Spleen (tissue), 11 donors: ENCODE results near the gene NLRP11. TPM values are rescaled to one million over a fixed set of nuclear protein-coding genes. Genes with fewer than 3 reads are reported as not detected.
A peak's percentile ranks its signal among the peaks of the same experiment; 100 is the strongest.

Experiments
- DNase-seq: peaks from one replicate; pipeline ENCODE4 v3.0.0-alpha.2; 2020
- H3K27ac ChIP-seq, 8 donors: fragments of 200-600 bp; sonication (generic) in 7 of 8; 1 replicate in 4 of 8; 2 replicates in 4 of 8; pipeline versions ENCODE4 v1.5.0 to v1.8.0; 2016 to 2021; ENCODE audit warnings: inconsistent platforms in 4 of 8, mild to moderate bottlenecking in 4 of 8, moderate library complexity in 1 of 8
- H3K27me3 ChIP-seq, 7 donors: fragments of 200-600 bp; sonication (generic) in 6 of 7; replicated peaks in 1 of 7; 1 replicate in 4 of 7; 2 replicates in 3 of 7; pipeline versions ENCODE4 v1.5.0 to v1.8.0; 2016 to 2021; ENCODE audit warnings: inconsistent platforms in 3 of 7, mild to moderate bottlenecking in 1 of 7
- H3K36me3 ChIP-seq, 6 donors: fragments of 200-600 bp; sonication (generic) in 5 of 6; 1 replicate in 4 of 6; 2 replicates in 2 of 6; pipeline versions ENCODE4 v1.5.0 to v1.8.0; 2016 to 2021; ENCODE audit warnings: inconsistent platforms in 2 of 6
- H3K4me1 ChIP-seq, 6 donors: fragments of 200-600 bp; sonication (generic) in 5 of 6; 1 replicate in 3 of 6; 2 replicates in 3 of 6; pipeline versions ENCODE4 v1.5.0 to v1.8.0; 2016 to 2021; ENCODE audit warnings: inconsistent platforms in 3 of 6
- H3K4me3 ChIP-seq, 8 donors: fragments of 200-600 bp; sonication (generic) in 7 of 8; 1 replicate in 4 of 8; 2 replicates in 4 of 8; pipeline versions ENCODE4 v1.5.0 to v1.8.0; 2016 to 2021; ENCODE audit warnings: inconsistent platforms in 4 of 8, mild to moderate bottlenecking in 4 of 8, moderate library complexity in 2 of 8
- H3K9me3 ChIP-seq, 8 donors: fragments of 200-600 bp; sonication (generic) in 7 of 8; 1 replicate in 4 of 8; 2 replicates in 4 of 8; pipeline versions ENCODE4 v1.5.0 to v1.8.0; 2016 to 2021; ENCODE audit warnings: inconsistent platforms in 4 of 8
- CTCF ChIP-seq, 11 experiments: fragments of 200-600 bp in 7 of 11; fragments of 450-650 bp in 4 of 11; sonication (generic) in 4 of 11; IDR thresholded peaks in 8 of 11; conservative IDR thresholded peaks in 3 of 11; 1 replicate in 7 of 11; 2 replicates in 4 of 11; pipeline versions ENCODE4 v1.4.0 to v1.8.0; 2016 to 2021; ENCODE audit warnings: antibody characterized with exemption in 11 of 11, inconsistent platforms in 4 of 11, mild to moderate bottlenecking in 1 of 11
- POLR2A ChIP-seq, 3 donors: fragments of 450-650 bp; IDR thresholded peaks; one replicate each; pipeline ENCODE4 v1.5.1; 2017; ENCODE audit warnings: antibody characterized with exemption in 3 of 3, mild to moderate bottlenecking in 1 of 3
- POLR2AphosphoS5 ChIP-seq, 3 donors: sonication (generic); formaldehyde crosslinking; IDR thresholded peaks; one replicate each; pipeline ENCODE4 v1.5.1; 2017; ENCODE audit warnings: antibody characterized with exemption in 3 of 3
- WGBS, 5 donors: extraction: QIAGEN DNeasy Blood & Tissue Kit in 3 of 5; methylation state at CpG; one replicate each; pipeline versions ENCODE4 v1.1.5 to v1.1.7; 2013 to 2018; 5-methylcytosine and 5-hydroxymethylcytosine counted together
- intact Hi-C: fragments of 100-400 bp; cut with DNase I; formaldehyde crosslinking; loops from one replicate; pipeline ENCODE4 v1.15.0; 2023; ENCODE audit warnings: low total_unique reads
- polyA plus RNA-seq, 3 donors: library from polyadenylated mRNA; stranded (reverse); fragments of 200-250 nt; gene quantifications; one replicate each; pipeline ENCODE4 v1.2.1, GENCODE V29; 2013
- total RNA-seq, 7 donors: library from RNA; depleted of rRNA in 3 of 7; stranded (reverse); fragments of >200 nt in 3 of 7; fragmentation: NEBNext Ultra II Directional in 4 of 7; extraction: Animal tissue kit (Norgen Biotek cat#: 25700) in 4 of 7; gene quantifications; one replicate each; pipeline versions ENCODE4 v1.1.0 to v1.2.1, GENCODE V29; 2016 to 2021
- donor health status: healthy with polysubstance abuse.
- donor health status: DM: no; HTN: no; CAD: no; lungs with moderate emphysema.
- donor health status: DM: no; HTN: no; CAD: no.
- donor health status: Bipolar disorder and iron deficiency.
- donor health status: healthy.
- donor health status: DM: no; HTN: no; CAD: no.
- donor health status: DM: yes; HTN: yes; CAD: no.

Gene NLRP11
- total and polyA plus RNA-seq, 10 donors = 0.03 to 0.22 (median 0.11) TPM; not detected in 6

DNA sequence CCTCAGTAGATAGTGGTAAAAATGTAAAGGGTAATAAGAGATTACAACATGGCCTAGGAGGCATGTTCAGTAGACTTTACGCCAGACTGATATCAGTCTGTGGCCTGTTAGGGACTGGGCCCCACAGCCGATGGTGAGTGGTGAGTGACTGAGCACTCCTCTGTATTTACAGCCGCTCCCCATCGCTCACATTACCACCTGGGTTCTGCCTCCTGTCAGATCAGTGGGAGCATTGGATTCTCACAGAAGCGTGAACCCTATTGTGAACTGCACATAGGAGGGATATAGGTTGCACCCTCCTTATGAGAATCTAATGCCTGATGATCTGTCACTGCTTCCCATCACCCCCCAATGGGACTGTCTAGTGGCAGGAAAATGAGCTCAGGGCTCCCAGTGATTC is 17.9 kb downstream of the NLRP11 start:
- no peaks in the 10 kb centered on the region for H3K36me3 ChIP-seq
- no peak overlapping the region for H3K4me3 ChIP-seq
- no peak for TF ChIP-seq POLR2A (IDR thresholded peaks at IDR 0.05)
- no peak for TF ChIP-seq POLR2AphosphoS5 (IDR thresholded peaks at IDR 0.05)
- no peak for TF ChIP-seq CTCF (IDR thresholded peaks at IDR 0.05 in 8 of 11, conservative IDR thresholded peaks at IDR 0.05 in 3 of 11)
- H3K4me1 ChIP-seq = peaks cover 0 to 8% (median 0%) of the 10 kb centered on the region in 6 donors
- intact Hi-C loops = no loop called here
- no peaks in the 10 kb centered on the region for H3K9me3 ChIP-seq
- peaks cover 0 to 42% (median 0%) of the 10 kb centered on the region in 7 donors for H3K27me3 ChIP-seq
- DNase-seq = no peak
- 94 to 99% (median 95%) methylated on average over 5 of the region's 5 CpGs for WGBS, 5 donors
- no peak overlapping the region for H3K27ac ChIP-seq

DNA sequence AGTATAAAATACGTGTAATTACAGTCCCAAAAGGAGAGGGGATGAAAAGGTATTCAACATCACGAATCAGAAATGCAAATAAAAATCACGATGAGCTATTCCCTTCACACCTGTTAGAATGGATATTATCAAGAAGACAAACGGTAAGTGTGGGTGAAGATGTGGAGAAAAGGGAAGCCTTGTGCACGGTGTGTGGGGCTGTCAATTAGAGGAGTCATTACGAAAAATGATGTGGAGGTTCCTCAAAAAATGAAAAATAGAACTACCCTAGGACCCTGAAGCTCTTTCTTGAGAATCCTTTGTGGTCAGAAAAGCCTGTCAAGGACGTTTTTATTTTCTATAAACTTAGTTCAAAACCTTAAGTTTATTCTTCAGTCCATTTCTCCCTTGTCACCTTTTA is 19.4 kb downstream of the NLRP11 start:
- Histone ChIP-seq H3K27ac (no peak overlapping the region), H3K9me3 (peaks cover 0 to 7% (median 0%) of the 10 kb centered on the region in 8 donors), H3K4me3 (no peak overlapping the region), H3K27me3 (peaks cover 0 to 42% (median 0%) of the 10 kb centered on the region in 7 donors), H3K36me3 (no peaks in the 10 kb centered on the region), H3K4me1 (peaks cover 0 to 8% (median 0%) of the 10 kb centered on the region in 6 donors)
- intact Hi-C loops = no loop called here
- DNase-seq = no peak
- no peak for TF ChIP-seq POLR2A (IDR thresholded peaks at IDR 0.05)
- TF ChIP-seq CTCF (IDR thresholded peaks at IDR 0.05 in 8 of 11, conservative IDR thresholded peaks at IDR 0.05 in 3 of 11) = no peak
- TF ChIP-seq POLR2AphosphoS5 (IDR thresholded peaks at IDR 0.05) = no peak
- 50 to 55% (median 53%) methylated on average over 7 of the region's 7 CpGs for WGBS, 5 donors

GRCh38 chr19:55811340-55811739 is 20.5 kb downstream of the NLRP11 start:
- peaks cover 0 to 42% (median 0%) of the 10 kb centered on the region in 7 donors for H3K27me3 ChIP-seq
- 56 to 77% (median 71%) methylated on average over 3 of the region's 3 CpGs for WGBS, 5 donors
- TF ChIP-seq POLR2AphosphoS5 (IDR thresholded peaks at IDR 0.05) (no peak), CTCF (IDR thresholded peaks at IDR 0.05 in 8 of 11, conservative IDR thresholded peaks at IDR 0.05 in 3 of 11) (no peak), POLR2A (IDR thresholded peaks at IDR 0.05) (no peak)
- no peaks in the 10 kb centered on the region for H3K36me3 ChIP-seq
- no peak overlapping the region for H3K27ac ChIP-seq
- H3K4me1 ChIP-seq = peaks cover 0 to 8% (median 0%) of the 10 kb centered on the region in 6 donors
- H3K4me3 ChIP-seq = no peak overlapping the region
- intact Hi-C loops = no loop called here
- DNase-seq = no peak
- peaks cover 0 to 9% (median 0%) of the 10 kb centered on the region in 8 donors for H3K9me3 ChIP-seq

DNA sequence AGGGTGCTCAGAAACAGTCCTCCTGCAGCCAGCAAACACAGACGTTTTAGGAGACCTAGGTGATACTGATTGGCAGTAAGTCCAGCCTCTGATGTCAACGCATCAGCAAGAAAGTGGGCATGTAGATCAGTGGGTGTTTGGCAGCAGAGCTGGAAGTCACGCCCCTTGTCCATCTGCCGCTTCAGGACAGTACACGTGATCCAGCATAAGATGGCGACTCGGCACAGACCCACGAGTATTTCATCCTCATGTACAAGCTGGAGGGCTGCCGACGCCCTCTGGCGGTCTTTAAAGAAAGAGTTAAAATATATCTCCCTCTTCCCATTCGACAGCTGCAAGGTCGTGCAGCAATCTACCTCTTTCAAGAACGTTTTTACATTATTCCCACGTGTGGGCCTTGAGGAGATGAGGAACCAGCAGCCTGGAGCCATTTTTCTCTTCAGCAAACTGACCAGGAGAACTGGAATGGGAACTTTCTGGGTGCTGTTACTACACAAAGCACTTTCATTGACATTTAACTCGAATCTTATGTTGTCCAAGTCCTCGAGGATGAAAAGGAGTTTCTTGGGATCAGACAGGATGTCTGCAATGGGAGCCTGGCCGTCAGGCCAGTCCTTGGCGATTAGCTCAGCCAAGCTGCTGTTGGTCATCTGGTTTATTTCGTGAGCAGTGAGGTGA is 22.3 kb downstream of the NLRP11 start:
- Histone ChIP-seq H3K27me3 (peaks cover 0 to 38% (median 0%) of the 10 kb centered on the region in 7 donors), H3K27ac (no peak overlapping the region), H3K36me3 (no peaks in the 10 kb centered on the region), H3K9me3 (peaks cover 0 to 11% (median under 1%) of the 10 kb centered on the region in 8 donors), H3K4me3 (peak overlapping the region in 1 of 8 donors; percentile 37), H3K4me1 (peaks cover 0 to 8% (median 0%) of the 10 kb centered on the region in 6 donors)
- TF ChIP-seq CTCF (IDR thresholded peaks at IDR 0.05 in 8 of 11, conservative IDR thresholded peaks at IDR 0.05 in 3 of 11) (peak in 7 of 11 experiments; percentile 32 to 62 (median 54)), POLR2A (IDR thresholded peaks at IDR 0.05) (no peak), POLR2AphosphoS5 (IDR thresholded peaks at IDR 0.05) (no peak)
- WGBS, 5 donors = 29 to 32% (median 30%) methylated on average over 20 of the region's 20 CpGs
- intact Hi-C loops = no loop called here
- peak; percentile 83 for DNase-seq
